HPDE6-E6E7 (cell line): ENCODE results near the gene SLFN5.
"Not testable (repeated sequence)": the region's sequence is repeated elsewhere in the genome, so short reads cannot be mapped to it uniquely, and the experiment has no call there.

Experiments
- DNase-seq: peaks from one replicate; pipeline ENCODE4 v3.0.0; 2011; ENCODE audit warnings: missing footprints; ENCODE audit errors: extremely low spot score

Gene SLFN5

DNA sequence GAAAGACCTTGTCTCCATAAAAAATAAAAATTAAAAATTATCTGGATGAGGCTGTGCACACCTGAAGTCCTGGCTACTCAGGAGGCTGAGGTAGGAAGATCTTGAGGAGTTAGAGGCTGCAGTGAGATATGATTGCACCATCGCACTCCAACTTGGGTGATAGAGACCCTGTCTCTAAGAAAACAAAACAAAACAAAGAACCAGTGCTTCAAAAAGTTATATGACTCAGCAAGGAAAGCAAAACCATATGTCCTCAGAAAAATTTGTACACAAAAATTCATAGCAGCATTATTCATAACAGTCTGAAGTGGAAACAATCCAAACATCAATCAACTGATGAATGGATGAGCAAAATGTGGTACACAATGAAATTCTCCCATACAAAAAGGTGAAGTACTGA lies 48.9 kb downstream of the SLFN5 start:
- DNase-seq: no peak

- no peak for DNase-seq
These were observed 50.4 kb downstream of the SLFN5 start for GRCh38 chr17:35293151-35293847.

GRCh38 chr17:35294756-35295155 lies 51.9 kb downstream of the SLFN5 start:
- DNase-seq: no peak

DNA sequence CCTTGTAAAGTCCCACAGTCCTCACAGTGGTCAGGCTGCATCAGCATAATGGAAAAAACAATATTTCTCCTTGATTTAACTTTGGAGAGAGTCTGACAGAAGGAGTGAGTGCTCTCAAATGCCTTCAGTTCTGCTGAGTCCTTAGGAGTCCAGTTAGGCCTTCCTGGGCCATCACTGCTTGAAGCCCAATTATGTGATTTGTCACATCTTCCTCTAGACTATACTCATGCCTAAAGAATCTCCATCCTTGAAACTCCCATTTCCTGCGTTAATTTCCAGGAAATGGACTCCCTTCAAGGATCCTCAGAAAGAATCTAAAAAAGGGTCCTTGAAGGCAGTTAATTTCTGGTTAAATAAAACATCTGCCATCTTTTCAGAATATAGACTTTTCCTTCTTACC lies 52.8 kb downstream of the SLFN5 start:
- DNase-seq: no peak

GRCh38 chr17:35297666-35298065 lies 54.8 kb downstream of the SLFN5 start:
- DNase-seq: no peak

DNA sequence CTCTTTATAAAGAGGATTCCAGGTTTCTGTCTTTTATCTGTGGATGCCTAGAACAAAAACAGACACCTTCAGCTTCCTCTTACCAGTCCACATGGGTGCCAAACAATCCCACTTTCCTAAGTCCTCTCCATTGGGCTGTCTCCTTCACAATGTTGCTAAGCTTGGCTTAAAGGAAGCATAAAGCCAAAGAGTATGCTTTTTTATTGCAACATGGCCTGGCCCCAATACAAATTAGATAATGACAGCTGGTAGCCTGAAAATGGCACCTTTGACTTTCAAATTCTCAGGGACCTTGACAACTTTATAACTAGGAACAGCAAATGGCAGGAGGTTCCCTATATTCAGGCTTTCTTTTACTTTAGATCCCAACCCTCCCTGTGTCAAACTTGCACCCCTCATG lies 55.8 kb downstream of the SLFN5 start:
- DNase-seq: no peak

- peak; percentile 50 for DNase-seq
These were observed 56.3 kb downstream of the SLFN5 start for GRCh38 chr17:35299135-35299534.

DNA sequence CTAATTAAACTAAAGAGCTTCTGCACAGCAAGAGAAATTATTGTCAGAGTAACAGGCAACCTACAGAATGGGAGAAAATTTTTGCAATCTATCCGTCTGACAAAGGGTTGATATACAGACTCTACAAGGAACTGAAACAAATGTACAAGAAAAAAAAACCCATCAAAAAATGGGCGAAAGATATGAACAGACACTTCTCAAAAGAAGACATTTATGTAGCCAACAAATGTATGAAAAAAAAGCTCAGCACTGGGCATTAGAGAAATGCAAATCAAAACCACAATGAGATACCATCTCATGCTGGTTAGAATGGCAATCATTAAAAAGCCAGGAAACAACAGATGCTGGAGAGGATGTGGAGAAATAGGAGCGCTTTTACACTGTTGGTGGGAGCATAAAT lies 66.5 kb downstream of the SLFN5 start:
- not testable (repeated sequence) for DNase-seq

DNA sequence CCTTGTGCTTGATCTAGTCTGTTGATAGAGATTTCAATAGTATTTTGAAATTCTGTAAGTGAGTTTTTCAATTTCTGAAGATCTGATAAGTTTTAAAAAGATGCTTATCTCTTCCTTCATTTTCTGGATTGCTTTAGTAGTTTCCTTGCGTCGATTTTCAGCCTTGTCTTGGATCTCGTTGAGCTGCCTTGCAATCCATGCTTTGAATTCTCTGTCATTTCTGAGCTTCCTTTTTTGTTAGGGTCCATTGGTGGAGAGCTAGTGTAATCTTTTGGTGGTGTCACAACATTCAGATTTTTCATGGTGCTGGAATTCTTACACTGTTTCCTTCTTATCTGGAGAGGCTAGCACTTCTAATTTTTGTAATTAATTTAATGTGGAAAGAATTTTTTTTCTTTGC lies 69.5 kb downstream of the SLFN5 start:
- no peak for DNase-seq

DNA sequence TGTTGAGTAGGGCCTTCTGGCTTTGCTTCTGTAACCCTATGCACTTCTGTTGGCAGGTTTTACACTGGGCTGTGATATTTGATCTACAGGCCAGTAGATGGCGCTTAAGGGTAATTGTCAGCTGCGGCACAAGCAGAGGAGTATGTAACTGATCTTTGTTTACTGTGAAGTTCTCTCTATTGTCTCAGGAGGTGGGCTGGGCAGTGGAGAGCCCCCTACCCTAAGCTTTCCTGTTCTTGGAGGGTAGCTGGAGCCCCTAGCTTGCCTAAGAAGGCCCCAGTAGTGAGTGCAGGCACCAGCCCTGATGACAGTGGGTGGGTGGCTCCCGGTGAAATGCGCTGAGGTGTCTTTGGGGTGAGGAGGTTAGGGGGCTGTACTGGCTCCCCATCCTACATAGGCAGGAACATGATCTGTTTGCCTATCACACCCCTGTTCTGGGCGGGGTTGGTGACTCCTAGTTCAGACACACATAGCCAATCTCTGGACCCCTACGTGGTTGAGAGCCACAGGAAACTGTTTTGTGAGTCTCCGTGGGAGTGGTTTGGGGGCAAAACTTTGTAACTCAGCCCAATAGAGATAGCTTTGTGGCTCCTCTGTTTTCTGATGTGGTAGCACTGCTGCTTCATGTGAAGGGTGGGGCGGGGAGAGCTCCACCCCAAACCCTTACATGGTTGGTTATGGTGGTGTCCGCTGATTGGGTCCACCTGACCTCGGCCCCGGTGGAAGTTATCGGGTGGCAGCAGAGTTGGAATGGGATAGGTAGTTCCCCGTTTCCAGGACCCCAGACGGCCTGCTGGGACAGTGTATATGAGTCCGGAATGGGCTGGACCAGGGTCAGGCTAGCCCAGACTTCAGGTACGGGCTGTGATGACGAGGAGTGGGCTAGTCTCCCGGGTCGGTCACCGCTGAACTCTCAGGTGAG lies 70.2 kb downstream of the SLFN5 start:
- DNase-seq: peak; percentile 44

DNA sequence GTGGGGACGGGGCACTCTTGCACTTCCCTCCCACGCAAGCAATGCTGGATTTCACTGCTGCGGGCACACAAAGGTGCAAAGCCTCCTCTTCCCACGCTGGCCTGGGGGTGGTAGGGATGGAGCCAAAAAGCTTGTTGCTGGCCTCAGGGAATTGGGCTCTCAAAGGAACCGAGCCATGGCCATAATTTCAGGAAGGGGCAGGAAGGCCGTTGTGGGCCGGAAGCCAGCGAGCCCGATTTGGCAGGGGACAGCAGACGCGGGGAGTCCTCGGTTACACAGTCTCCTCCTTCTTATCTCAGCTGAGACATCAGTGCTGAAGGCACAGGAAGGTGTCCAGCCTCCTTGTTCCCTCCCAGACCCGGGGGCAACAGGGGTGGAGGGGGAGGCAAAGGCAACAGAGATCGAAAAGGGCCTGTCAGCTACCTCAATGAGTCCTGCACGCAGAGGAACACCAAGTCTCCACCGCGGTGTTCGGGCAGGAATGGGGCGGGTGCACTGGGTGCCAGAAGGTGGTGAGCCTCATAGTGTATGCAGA lies 71.1 kb downstream of the SLFN5 start:
- no peak for DNase-seq

- DNase-seq: no peak
These were observed 71.7 kb downstream of the SLFN5 start for GRCh38 chr17:35314415-35315216.

DNA sequence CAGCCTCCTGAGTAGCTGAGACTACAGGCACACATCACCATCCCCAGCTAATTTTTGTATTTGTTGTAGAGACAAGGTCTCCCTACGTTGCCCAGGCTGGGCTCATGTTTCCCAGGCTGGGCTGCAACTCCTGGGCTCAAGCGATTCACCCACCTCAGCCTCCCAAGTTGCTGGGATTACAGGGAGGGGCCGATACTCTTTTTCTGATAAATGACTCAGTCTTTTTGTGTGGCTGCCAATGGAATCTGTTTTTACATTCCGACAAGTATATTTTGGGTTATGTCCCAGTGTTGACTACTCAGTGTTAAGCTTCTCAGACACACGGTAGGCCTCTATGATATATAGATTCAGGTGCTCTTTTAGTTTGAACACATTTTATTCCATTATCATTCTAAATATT lies 72.4 kb downstream of the SLFN5 start:
- DNase-seq: no peak

GRCh38 chr17:35315971-35316370 lies 73.1 kb downstream of the SLFN5 start:
- no peak for DNase-seq

GRCh38 chr17:35322749-35323148 lies 79.9 kb downstream of the SLFN5 start:
- DNase-seq: no peak
